ENCODE data around the gene GPR6.

GPR6 gene

GRCh38 chr6:110017306-110017705 is 39.2 kb downstream of the GPR6 start:
- Mint-ChIP-seq H3K27ac (ENCODE audit: low read depth) (no peak overlapping the region), H3K27me3 (peaks cover 39% of the 10 kb centered on the region), H3K9me3 (no peaks in the 10 kb centered on the region), H3K4me1 (peaks cover 10% of the 10 kb centered on the region), H3K4me3 (no peak overlapping the region), H3K36me3 (ENCODE audit: insufficient read depth) (no peaks in the 10 kb centered on the region)
- DNase-seq (ENCODE audit: low spot score in 2 of 2), result no peak
- ATAC-seq (replicated peaks; ENCODE audit: extremely low read depth, poor library complexity, severe bottlenecking), result no peak

GRCh38 chr6:110017946-110018345 is 39.8 kb downstream of the GPR6 start:
- DNase-seq (ENCODE audit: low spot score in 2 of 2) (no peak), ATAC-seq (replicated peaks; ENCODE audit: extremely low read depth, poor library complexity, severe bottlenecking) (no peak)
- Mint-ChIP-seq H3K4me1 (peaks cover 10% of the 10 kb centered on the region), H3K9me3 (no peaks in the 10 kb centered on the region), H3K27me3 (peaks cover 39% of the 10 kb centered on the region), H3K27ac (ENCODE audit: low read depth) (no peak overlapping the region), H3K4me3 (no peak overlapping the region), H3K36me3 (ENCODE audit: insufficient read depth) (no peaks in the 10 kb centered on the region)

DNA sequence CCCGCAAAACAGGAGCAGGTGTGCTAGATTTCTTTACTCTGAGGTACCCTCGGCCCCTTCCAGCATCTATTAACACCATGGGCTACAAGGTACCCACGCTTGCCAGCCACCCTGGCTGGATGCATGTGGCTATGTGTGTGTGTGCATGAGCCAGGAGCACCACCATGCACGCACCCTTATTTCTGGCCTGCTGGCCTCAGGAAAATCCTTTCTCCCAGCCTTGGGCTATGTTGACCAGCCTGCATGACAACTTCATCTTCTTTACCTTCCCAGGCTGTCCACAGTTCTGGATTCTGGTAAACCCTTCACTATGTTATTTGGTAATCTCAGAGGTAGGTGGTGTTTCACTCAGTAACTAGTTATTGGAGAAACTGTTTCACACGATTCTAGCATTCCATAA is 40.4 kb downstream of the GPR6 start:
- H3K27me3 Mint-ChIP-seq, result peaks cover 35% of the 10 kb centered on the region
- no peak overlapping the region for H3K27ac Mint-ChIP-seq (ENCODE audit: low read depth)
- H3K4me3 Mint-ChIP-seq, result no peak overlapping the region
- no peaks in the 10 kb centered on the region for H3K36me3 Mint-ChIP-seq (ENCODE audit: insufficient read depth)
- ATAC-seq (replicated peaks; ENCODE audit: extremely low read depth, poor library complexity, severe bottlenecking) (no peak), DNase-seq (ENCODE audit: low spot score in 2 of 2) (no peak)
- no peaks in the 10 kb centered on the region for H3K9me3 Mint-ChIP-seq
- H3K4me1 Mint-ChIP-seq, result peaks cover 10% of the 10 kb centered on the region

DNA sequence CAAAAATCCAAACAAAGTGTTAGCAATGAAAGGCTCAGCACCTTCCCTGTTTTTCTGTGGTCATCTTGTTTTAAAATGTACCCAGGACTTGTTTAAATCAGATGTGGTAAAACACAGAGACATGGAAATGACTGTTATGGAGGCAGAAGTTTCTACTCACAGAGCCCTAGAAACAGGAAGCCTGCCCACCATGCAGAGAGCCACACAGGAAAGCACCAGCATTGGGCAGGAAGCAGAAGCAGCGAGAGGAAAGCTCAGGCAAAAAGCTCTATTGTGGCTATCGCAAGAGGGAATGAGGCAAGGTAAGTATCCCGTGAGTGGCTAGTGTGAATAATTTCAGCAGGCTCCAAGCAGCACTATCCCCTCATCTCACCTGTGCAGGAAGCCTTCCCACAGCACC is 42.8 kb downstream of the GPR6 start:
- peaks cover 10% of the 10 kb centered on the region for H3K4me1 Mint-ChIP-seq
- DNase-seq (ENCODE audit: low spot score in 2 of 2), result no peak
- H3K27me3 Mint-ChIP-seq, result peaks cover 19% of the 10 kb centered on the region
- H3K9me3 Mint-ChIP-seq, result no peaks in the 10 kb centered on the region
- H3K4me3 Mint-ChIP-seq, result no peak overlapping the region
- peak; percentile 36 for ATAC-seq (replicated peaks; ENCODE audit: extremely low read depth, poor library complexity, severe bottlenecking)
- no peaks in the 10 kb centered on the region for H3K36me3 Mint-ChIP-seq (ENCODE audit: insufficient read depth)
- H3K27ac Mint-ChIP-seq (ENCODE audit: low read depth), result no peak overlapping the region

DNA sequence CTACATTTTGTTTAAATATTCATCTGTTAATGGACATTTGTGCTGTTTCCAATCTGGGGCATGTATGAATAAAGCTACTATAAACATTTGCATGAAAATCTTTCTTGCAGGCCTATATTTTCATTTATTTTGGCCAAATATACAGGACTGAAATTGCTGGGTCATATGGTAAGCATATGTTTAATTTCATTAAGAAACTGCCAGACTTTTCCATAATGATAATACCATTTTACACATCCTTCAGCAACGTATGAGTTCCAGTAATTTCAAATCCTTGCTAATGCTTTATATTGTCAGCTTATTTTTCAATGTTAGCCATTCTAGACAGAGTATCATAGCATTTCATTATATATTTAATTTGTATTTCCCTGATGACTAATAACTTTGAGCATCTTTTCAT is 51.0 kb downstream of the GPR6 start:
- H3K4me3 Mint-ChIP-seq, result no peak overlapping the region
- no peaks in the 10 kb centered on the region for H3K27me3 Mint-ChIP-seq
- H3K27ac Mint-ChIP-seq (ENCODE audit: low read depth), result no peak overlapping the region
- H3K36me3 Mint-ChIP-seq (ENCODE audit: insufficient read depth), result no peaks in the 10 kb centered on the region
- ATAC-seq (replicated peaks; ENCODE audit: extremely low read depth, poor library complexity, severe bottlenecking), result no peak
- DNase-seq (ENCODE audit: low spot score in 2 of 2), result no peak
- H3K9me3 Mint-ChIP-seq, result no peaks in the 10 kb centered on the region
- no peaks in the 10 kb centered on the region for H3K4me1 Mint-ChIP-seq
